ENCODE data around the gene ZNF91. TPM values are rescaled to one million over a fixed set of nuclear protein-coding genes. Genes with fewer than 3 reads are reported as not detected.

Gene ZNF91
- total RNA-seq (10 to 100 TPM; 39.8 to 88.1 (median 58.2) TPM), polyA plus RNA-seq (10 to 100 TPM; 17.7 to 25.8 (median 19.4) TPM)

GRCh38 chr19:23395041-23395721 is at the start of gene ZNF91:
ZNF91 (minus strand) TSS chr19:23395471; CDS start chr19:23395354, 117 bp downstream.
- intact Hi-C loops (cut with DNase I), result loop anchor here (1.0 to 10.0 kb wide), 3 partner anchors 121 to 640 kb away; partner anchors contain the start of gene ZNF675
- 0% methylated on average over 32 of the region's 32 CpGs for WGBS, 2 donors

GRCh38 chr19:23440791-23441190 is 45.5 kb upstream of the ZNF91 start:
- Histone ChIP-seq H3K27ac (no peak overlapping the region), H3K4me3 (no peak overlapping the region), H3K9me3 (peaks cover 0 to 9% (median under 1%) of the 10 kb centered on the region in 4 donors), H3K4me1 (no peaks in the 10 kb centered on the region), H3K36me3 (no peaks in the 10 kb centered on the region), H3K27me3 (no peaks in the 10 kb centered on the region)
- DNase-seq, result no peak
- intact Hi-C loops (cut with DNase I), result no loop called here
- WGBS, 2 donors, result 73 to 84% methylated on average over 9 of the region's 9 CpGs
- TF ChIP-seq CTCF (IDR thresholded peaks at IDR 0.05), result peak in 1 of 4 experiments; percentile 32
- TF ChIP-seq EP300 (IDR thresholded peaks at IDR 0.05), result no peak

More at GRCh38 chr19:23395041-23395721, at the start of gene ZNF91:
- Histone ChIP-seq H3K4me3 (peak within 1 kb of the TSS; percentile 76 to 90 (median 83)), H3K9me3 (no peaks in the 10 kb centered on the region), H3K36me3 (no peaks in the 10 kb centered on the region), H3K27ac (peak within 1 kb of the TSS; percentile 92 to 97 (median 96)), H3K4me1 (peaks cover 0 to 42% (median 23%) of the 10 kb centered on the region in 4 donors), H3K27me3 (no peaks in the 10 kb centered on the region)
- peak; percentile 98 for DNase-seq
- TF ChIP-seq POLR2AphosphoS5 (IDR thresholded peaks at IDR 0.05) (peak; percentile 88 to 95 (median 94)), POLR2A (IDR thresholded peaks at IDR 0.05) (peak; percentile 82 to 87), EP300 (IDR thresholded peaks at IDR 0.05) (no peak)

- 91 to 92% methylated on average over 9 of the region's 9 CpGs for WGBS, 2 donors
- no peak for DNase-seq
- peaks cover 0 to 9% (median 2%) of the 10 kb centered on the region in 4 donors for H3K9me3 ChIP-seq
These were observed 44.9 kb upstream of the ZNF91 start for GRCh38 chr19:23440207-23440606.

GRCh38 chr19:23439623-23440022 is 44.4 kb upstream of the ZNF91 start:
- Histone ChIP-seq H3K36me3 (no peaks in the 10 kb centered on the region), H3K9me3 (peaks cover 0 to 9% (median 2%) of the 10 kb centered on the region in 4 donors), H3K27ac (no peak overlapping the region), H3K4me3 (no peak overlapping the region), H3K4me1 (no peaks in the 10 kb centered on the region), H3K27me3 (no peaks in the 10 kb centered on the region)
- 94 to 95% methylated on average over 8 of the region's 8 CpGs for WGBS, 2 donors
- no peak for TF ChIP-seq CTCF (IDR thresholded peaks at IDR 0.05)
- TF ChIP-seq EP300 (IDR thresholded peaks at IDR 0.05), result no peak
- TF ChIP-seq POLR2AphosphoS5 (IDR thresholded peaks at IDR 0.05), result no peak
- intact Hi-C loops (cut with DNase I), result no loop called here
- DNase-seq, result no peak

More at GRCh38 chr19:23440207-23440606, 44.9 kb upstream of the ZNF91 start:
- no peak overlapping the region for H3K27ac ChIP-seq
- TF ChIP-seq POLR2A (IDR thresholded peaks at IDR 0.05), result no peak
- TF ChIP-seq CTCF (IDR thresholded peaks at IDR 0.05), result no peak
- no peak for TF ChIP-seq POLR2AphosphoS5 (IDR thresholded peaks at IDR 0.05)
- no peak for TF ChIP-seq EP300 (IDR thresholded peaks at IDR 0.05)
- intact Hi-C loops (cut with DNase I), result no loop called here
- no peak overlapping the region for H3K4me3 ChIP-seq
- no peaks in the 10 kb centered on the region for H3K36me3 ChIP-seq
- H3K27me3 ChIP-seq, result no peaks in the 10 kb centered on the region
- no peaks in the 10 kb centered on the region for H3K4me1 ChIP-seq

GRCh38 chr19:23437901-23438300 is 42.6 kb upstream of the ZNF91 start:
- Histone ChIP-seq H3K27ac (no peak overlapping the region), H3K36me3 (no peaks in the 10 kb centered on the region), H3K4me1 (no peaks in the 10 kb centered on the region), H3K9me3 (peaks cover 0 to 9% (median 2%) of the 10 kb centered on the region in 4 donors), H3K4me3 (no peak overlapping the region), H3K27me3 (no peaks in the 10 kb centered on the region)
- 68 to 74% methylated on average over 4 of the region's 4 CpGs for WGBS, 2 donors
- intact Hi-C loops (cut with DNase I), result no loop called here
- DNase-seq, result no peak
- TF ChIP-seq CTCF (IDR thresholded peaks at IDR 0.05) (no peak), POLR2A (IDR thresholded peaks at IDR 0.05) (no peak), POLR2AphosphoS5 (IDR thresholded peaks at IDR 0.05) (no peak), EP300 (IDR thresholded peaks at IDR 0.05) (no peak)

Data from sigmoid colon (tissue), 7 donors.